ENCODE measurements around the gene BSPRY. TPM values are rescaled to one million over a fixed set of nuclear protein-coding genes. Genes with fewer than 3 reads are reported as not detected.

BSPRY gene
- total and polyA plus RNA-seq, 2 of the 13 experiments (the other 11 are each of a cell fraction or from before 2014, with no cell fraction given), result 0.09 to 0.26 TPM

GRCh38 chr9:113341712-113342410 lies 7.5 kb upstream of the BSPRY start:
- ATAC-seq, result no peak
- FAIRE-seq, result no peak
- Histone ChIP-seq H3K9me3 (ENCODE audit: low read length) (no peaks in the 10 kb centered on the region), H2AFZ (ENCODE audit: low read length) (no peak overlapping the region), H3K79me2 (ENCODE audit: insufficient read depth, low read length) (no peaks in the 10 kb centered on the region), H3K4me3 (replicated peaks in 1 of 3; ENCODE audit: insufficient read depth in 1 of 3, low read depth in 2 of 3, low read length in 3 of 3) (no peak overlapping the region), H3K27me3 (ENCODE audit: control insufficient read depth in 1 of 2, insufficient read depth in 2 of 2, low read length in 2 of 2) (peaks cover 0 to 3% of the 10 kb centered on the region in 2 experiments; a peak in 1 of 5 replicates), H3K9ac (ENCODE audit: insufficient read depth, low read depth, low read length) (no peak overlapping the region), H3K36me3 (replicated peaks in 1 of 2; ENCODE audit: control insufficient read depth in 1 of 2, insufficient read depth in 2 of 2, low read length in 2 of 2) (no peaks in the 10 kb centered on the region), H3K4me2 (ENCODE audit: low read depth, low read length) (no peak overlapping the region), H4K20me1 (ENCODE audit: insufficient read depth, low read length) (no peaks in the 10 kb centered on the region), H3K27ac (ENCODE audit: extremely low read length, insufficient read depth, low read length) (no peak overlapping the region), H3K4me1 (ENCODE audit: insufficient read depth, low read length) (peaks cover 34% of the 10 kb centered on the region)
- no TSS peak for BruUV-seq (replicated peaks)
- WGBS (ENCODE audit: low lambda C conversion rate), result 67% methylated on average over 7 of the region's 9 CpGs
- in situ Hi-C loops (cut with HindIII; ENCODE audit: extremely low pct_ligation_motif_present, low pct_unique_long_range_greater_than_20kb), result no loop called here
- POLR2A ChIA-PET, result interaction anchor here (1.6 kb wide), 1 partner anchor 35 kb away, joined by 3 read pairs; the partner anchor contains the start of gene HDHD3
- TF ChIP-seq REL (CRISPR knock-in tag; conservative IDR thresholded peaks at IDR 0.05) (no peak), RBM39 (IDR thresholded peaks at IDR 0.05; ENCODE audit: low read depth, low read length, poor library complexity, severe bottlenecking) (no peak), POLR2A (IDR thresholded peaks at IDR 0.05; ENCODE audit: insufficient read depth in 1 of 2, low read depth in 2 of 2, low read length in 2 of 2) (no peak), ATF1 (CRISPR knock-in tag; IDR thresholded peaks at IDR 0.05) (no peak), LCORL (IDR thresholded peaks at IDR 0.05) (peak; percentile 84), LCORL (CRISPR knock-in tag; IDR thresholded peaks at IDR 0.05) (no peak)
- intact Hi-C loops (cut with micrococcal nuclease; ENCODE audit: unreplicated experiment), result loop anchor here (5.0 kb wide), 1 partner anchor 60 kb away; the partner anchor contains the start of gene ALAD
- CTCF ChIA-PET (ENCODE audit: low intra/inter-chr PET ratio, low total read pairs), result no interaction called here
- no peak for DNase-seq (ENCODE audit: low spot score)

GRCh38 chr9:113343732-113344231 lies 5.6 kb upstream of the BSPRY start:
- DNase-seq (ENCODE audit: low spot score) (peak; percentile 47), FAIRE-seq (no peak), ATAC-seq (no peak)
- intact Hi-C loops (cut with micrococcal nuclease; ENCODE audit: unreplicated experiment), result loop anchor here (5.0 kb wide), 1 partner anchor 59 kb away; the partner anchor contains the start of gene ALAD
- H3K4me1 ChIP-seq (ENCODE audit: insufficient read depth, low read length), result peaks cover 32% of the 10 kb centered on the region
- no peak overlapping the region for H2AFZ ChIP-seq (ENCODE audit: low read length)
- BruUV-seq (replicated peaks), result no TSS peak
- ChIA-PET POLR2A (no interaction called here), CTCF (ENCODE audit: low intra/inter-chr PET ratio, low total read pairs) (no interaction called here)
- H3K9me3 ChIP-seq (ENCODE audit: low read length), result no peaks in the 10 kb centered on the region
- 44% methylated on average over 1 of the region's 1 CpG for WGBS (ENCODE audit: low lambda C conversion rate)
- H3K4me2 ChIP-seq (ENCODE audit: low read depth, low read length), result peak overlapping the region; percentile 15; the same call in 1 of the 2 replicates
- no peaks in the 10 kb centered on the region for H3K79me2 ChIP-seq (ENCODE audit: insufficient read depth, low read length)
- H3K27me3 ChIP-seq (ENCODE audit: control insufficient read depth in 1 of 2, insufficient read depth in 2 of 2, low read length in 2 of 2), result peaks cover 0 to 8% of the 10 kb centered on the region in 2 experiments; a peak in 3 of 5 replicates
- no peaks in the 10 kb centered on the region for H3K36me3 ChIP-seq (replicated peaks in 1 of 2; ENCODE audit: control insufficient read depth in 1 of 2, insufficient read depth in 2 of 2, low read length in 2 of 2)
- H4K20me1 ChIP-seq (ENCODE audit: insufficient read depth, low read length), result no peaks in the 10 kb centered on the region
- in situ Hi-C loops (cut with HindIII; ENCODE audit: extremely low pct_ligation_motif_present, low pct_unique_long_range_greater_than_20kb), result no loop called here
- no peak overlapping the region for H3K4me3 ChIP-seq (replicated peaks in 1 of 3; ENCODE audit: insufficient read depth in 1 of 3, low read depth in 2 of 3, low read length in 3 of 3)
- H3K27ac ChIP-seq (ENCODE audit: extremely low read length, insufficient read depth, low read length), result no peak overlapping the region
- no peak overlapping the region for H3K9ac ChIP-seq (ENCODE audit: insufficient read depth, low read depth, low read length)
- TF ChIP-seq CENPT (CRISPR knock-in tag; IDR thresholded peaks at IDR 0.05; ENCODE audit: low read depth) (no peak), ZBTB40 (IDR thresholded peaks at IDR 0.05) (no peak), ZBTB40 (CRISPR knock-in tag; IDR thresholded peaks at IDR 0.05) (no peak), FOXM1 (CRISPR knock-in tag; IDR thresholded peaks at IDR 0.05) (no peak)
